ENCODE measurements around the gene NCAN. TPM values are rescaled to one million over a fixed set of nuclear protein-coding genes. Genes with fewer than 3 reads are reported as not detected.
A peak's percentile ranks its signal among the peaks of the same experiment; 100 is the strongest.
"Not testable (repeated sequence)": the region's sequence is repeated elsewhere in the genome, so short reads cannot be mapped to it uniquely, and the experiment has no call there.

NCAN gene
- total RNA-seq, 1 experiment from 2014 or later: not detected

- Histone ChIP-seq H3K79me2 (ENCODE audit: low read length) (peaks cover 43% of the 10 kb centered on the region), H3K27me3 (ENCODE audit: low read length) (no peaks in the 10 kb centered on the region), H3K4me1 (ENCODE audit: low read length) (peaks cover 76% of the 10 kb centered on the region), H3K4me3 (ENCODE audit: low read length) (peak overlapping the region; percentile 78), H3K4me2 (ENCODE audit: low read depth, low read length, poor library complexity, severe bottlenecking) (peak overlapping the region; percentile 89), H2AFZ (ENCODE audit: low read length) (no peak overlapping the region), H3K27ac (ENCODE audit: low read length) (peak overlapping the region; percentile 99), H3K9me2 (replicated peaks; ENCODE audit: insufficient read depth, low read length) (no peaks in the 10 kb centered on the region), H3K36me3 (ENCODE audit: insufficient read depth, low read length) (peaks cover 24% of the 10 kb centered on the region; the same call in 1 of the 2 replicates), H3K9me3 (ENCODE audit: low read length) (no peaks in the 10 kb centered on the region), H3K9ac (ENCODE audit: low read length) (peak overlapping the region; percentile 94), H4K20me1 (ENCODE audit: insufficient read depth, low read depth, low read length) (peaks cover 16% of the 10 kb centered on the region; the same call in 1 of the 2 replicates)
- peak; percentile 51 for DNase-seq
Observed at GRCh38 chr19:19170873-19171672, 40.7 kb upstream of the NCAN start.

- Histone ChIP-seq H3K9me3 (ENCODE audit: low read length) (no peaks in the 10 kb centered on the region), H3K36me3 (ENCODE audit: insufficient read depth, low read length) (peaks cover 20% of the 10 kb centered on the region; the same call in 1 of the 2 replicates), H3K27ac (ENCODE audit: low read length) (peak overlapping the region; percentile 99), H4K20me1 (ENCODE audit: insufficient read depth, low read depth, low read length) (peaks cover 11% of the 10 kb centered on the region; the same call in 1 of the 2 replicates), H3K4me1 (ENCODE audit: low read length) (peaks cover 67% of the 10 kb centered on the region), H3K4me2 (ENCODE audit: low read depth, low read length, poor library complexity, severe bottlenecking) (peak overlapping the region; percentile 89), H3K9ac (ENCODE audit: low read length) (peak overlapping the region; percentile 94), H3K79me2 (ENCODE audit: low read length) (peaks cover 34% of the 10 kb centered on the region), H3K9me2 (replicated peaks; ENCODE audit: insufficient read depth, low read length) (no peaks in the 10 kb centered on the region), H2AFZ (ENCODE audit: low read length) (no peak overlapping the region), H3K4me3 (ENCODE audit: low read length) (peak overlapping the region; percentile 31; the same call in 1 of the 2 replicates), H3K27me3 (ENCODE audit: low read length) (no peaks in the 10 kb centered on the region)
- DNase-seq: peak; percentile 86
Observed at GRCh38 chr19:19171821-19172532, 39.8 kb upstream of the NCAN start.

GRCh38 chr19:19173243-19173642 is 38.5 kb upstream of the NCAN start:
- H4K20me1 ChIP-seq (ENCODE audit: insufficient read depth, low read depth, low read length); H3K9me3 ChIP-seq (ENCODE audit: low read length); H3K4me3 ChIP-seq (ENCODE audit: low read length); H2AFZ ChIP-seq (ENCODE audit: low read length); H3K27me3 ChIP-seq (ENCODE audit: low read length); H3K4me2 ChIP-seq (ENCODE audit: low read depth, low read length, poor library complexity, severe bottlenecking); H3K9me2 ChIP-seq (replicated peaks; ENCODE audit: insufficient read depth, low read length): not testable (repeated sequence)
- Histone ChIP-seq H3K27ac (ENCODE audit: low read length) (peak overlapping the region; percentile 99), H3K4me1 (ENCODE audit: low read length) (peaks cover 54% of the 10 kb centered on the region), H3K9ac (ENCODE audit: low read length) (peak overlapping the region; percentile 21; the same call in 1 of the 2 replicates), H3K79me2 (ENCODE audit: low read length) (peaks cover 22% of the 10 kb centered on the region), H3K36me3 (ENCODE audit: insufficient read depth, low read length) (peaks cover 11% of the 10 kb centered on the region; the same call in 1 of the 2 replicates)
- DNase-seq: peak; percentile 53

- Histone ChIP-seq H4K20me1 (ENCODE audit: insufficient read depth, low read depth, low read length) (no peaks in the 10 kb centered on the region), H3K4me3 (ENCODE audit: low read length) (no peak overlapping the region), H3K4me1 (ENCODE audit: low read length) (peaks cover 31% of the 10 kb centered on the region), H3K9me2 (replicated peaks; ENCODE audit: insufficient read depth, low read length) (no peaks in the 10 kb centered on the region), H3K79me2 (ENCODE audit: low read length) (no peaks in the 10 kb centered on the region), H3K4me2 (ENCODE audit: low read depth, low read length, poor library complexity, severe bottlenecking) (no peak overlapping the region), H3K36me3 (ENCODE audit: insufficient read depth, low read length) (peaks cover 21% of the 10 kb centered on the region), H3K9me3 (ENCODE audit: low read length) (no peaks in the 10 kb centered on the region; the same call in 1 of the 2 replicates), H3K27ac (ENCODE audit: low read length) (no peak overlapping the region), H3K9ac (ENCODE audit: low read length) (no peak overlapping the region), H3K27me3 (ENCODE audit: low read length) (no peaks in the 10 kb centered on the region), H2AFZ (ENCODE audit: low read length) (no peak overlapping the region)
- DNase-seq: no peak
Observed at GRCh38 chr19:19176950-19177349, 34.8 kb upstream of the NCAN start.

- no peaks in the 10 kb centered on the region; the same call in 1 of the 2 replicates for H3K9me3 ChIP-seq (ENCODE audit: low read length)
- no peak overlapping the region for H3K4me3 ChIP-seq (ENCODE audit: low read length)
- H4K20me1 ChIP-seq (ENCODE audit: insufficient read depth, low read depth, low read length): no peaks in the 10 kb centered on the region
- H3K4me2 ChIP-seq (ENCODE audit: low read depth, low read length, poor library complexity, severe bottlenecking): no peak overlapping the region
- peaks cover 31% of the 10 kb centered on the region for H3K36me3 ChIP-seq (ENCODE audit: insufficient read depth, low read length)
- no peak overlapping the region for H3K27ac ChIP-seq (ENCODE audit: low read length)
- no peaks in the 10 kb centered on the region for H3K9me2 ChIP-seq (replicated peaks; ENCODE audit: insufficient read depth, low read length)
- no peaks in the 10 kb centered on the region for H3K79me2 ChIP-seq (ENCODE audit: low read length)
- H3K4me1 ChIP-seq (ENCODE audit: low read length): peaks cover 6% of the 10 kb centered on the region
- DNase-seq: no peak
- no peak overlapping the region for H2AFZ ChIP-seq (ENCODE audit: low read length)
- H3K9ac ChIP-seq (ENCODE audit: low read length): no peak overlapping the region
- H3K27me3 ChIP-seq (ENCODE audit: low read length): no peaks in the 10 kb centered on the region
Observed at GRCh38 chr19:19179548-19180441, 32.0 kb upstream of the NCAN start.

GRCh38 chr19:19181488-19181998 is 30.2 kb upstream of the NCAN start:
- H3K9me2 ChIP-seq (replicated peaks; ENCODE audit: insufficient read depth, low read length): no peaks in the 10 kb centered on the region
- no peak overlapping the region for H2AFZ ChIP-seq (ENCODE audit: low read length)
- no peak overlapping the region for H3K4me3 ChIP-seq (ENCODE audit: low read length)
- no peaks in the 10 kb centered on the region for H4K20me1 ChIP-seq (ENCODE audit: insufficient read depth, low read depth, low read length)
- H3K9me3 ChIP-seq (ENCODE audit: low read length): no peaks in the 10 kb centered on the region; the same call in 1 of the 2 replicates
- H3K4me2 ChIP-seq (ENCODE audit: low read depth, low read length, poor library complexity, severe bottlenecking): no peak overlapping the region
- H3K4me1 ChIP-seq (ENCODE audit: low read length): no peaks in the 10 kb centered on the region
- peaks cover 37% of the 10 kb centered on the region for H3K36me3 ChIP-seq (ENCODE audit: insufficient read depth, low read length)
- H3K27me3 ChIP-seq (ENCODE audit: low read length): no peaks in the 10 kb centered on the region
- no peaks in the 10 kb centered on the region; the same call in 1 of the 2 replicates for H3K79me2 ChIP-seq (ENCODE audit: low read length)
- DNase-seq: no peak
- H3K9ac ChIP-seq (ENCODE audit: low read length): no peak overlapping the region
- no peak overlapping the region for H3K27ac ChIP-seq (ENCODE audit: low read length)

- Histone ChIP-seq H2AFZ (ENCODE audit: low read length) (no peak overlapping the region), H3K4me1 (ENCODE audit: low read length) (peaks cover 13% of the 10 kb centered on the region), H3K9me3 (ENCODE audit: low read length) (no peaks in the 10 kb centered on the region; the same call in 1 of the 2 replicates), H3K9me2 (replicated peaks; ENCODE audit: insufficient read depth, low read length) (no peaks in the 10 kb centered on the region), H3K79me2 (ENCODE audit: low read length) (peaks cover 22% of the 10 kb centered on the region), H3K27ac (ENCODE audit: low read length) (no peak overlapping the region), H3K36me3 (ENCODE audit: insufficient read depth, low read length) (peaks cover 36% of the 10 kb centered on the region), H3K9ac (ENCODE audit: low read length) (no peak overlapping the region), H3K4me3 (ENCODE audit: low read length) (no peak overlapping the region), H3K4me2 (ENCODE audit: low read depth, low read length, poor library complexity, severe bottlenecking) (no peak overlapping the region), H4K20me1 (ENCODE audit: insufficient read depth, low read depth, low read length) (no peaks in the 10 kb centered on the region), H3K27me3 (ENCODE audit: low read length) (no peaks in the 10 kb centered on the region)
- DNase-seq: peak; percentile 89
Observed at GRCh38 chr19:19185853-19186740, 25.7 kb upstream of the NCAN start.
